ENCODE results near the gene STRIT1. TPM values are rescaled to one million over a fixed set of nuclear protein-coding genes. Genes with fewer than 3 reads are reported as not detected.

STRIT1 gene
- total RNA-seq, 4 donors from 2014 or later: not detected

- TF ChIP-seq, protein P1, sequence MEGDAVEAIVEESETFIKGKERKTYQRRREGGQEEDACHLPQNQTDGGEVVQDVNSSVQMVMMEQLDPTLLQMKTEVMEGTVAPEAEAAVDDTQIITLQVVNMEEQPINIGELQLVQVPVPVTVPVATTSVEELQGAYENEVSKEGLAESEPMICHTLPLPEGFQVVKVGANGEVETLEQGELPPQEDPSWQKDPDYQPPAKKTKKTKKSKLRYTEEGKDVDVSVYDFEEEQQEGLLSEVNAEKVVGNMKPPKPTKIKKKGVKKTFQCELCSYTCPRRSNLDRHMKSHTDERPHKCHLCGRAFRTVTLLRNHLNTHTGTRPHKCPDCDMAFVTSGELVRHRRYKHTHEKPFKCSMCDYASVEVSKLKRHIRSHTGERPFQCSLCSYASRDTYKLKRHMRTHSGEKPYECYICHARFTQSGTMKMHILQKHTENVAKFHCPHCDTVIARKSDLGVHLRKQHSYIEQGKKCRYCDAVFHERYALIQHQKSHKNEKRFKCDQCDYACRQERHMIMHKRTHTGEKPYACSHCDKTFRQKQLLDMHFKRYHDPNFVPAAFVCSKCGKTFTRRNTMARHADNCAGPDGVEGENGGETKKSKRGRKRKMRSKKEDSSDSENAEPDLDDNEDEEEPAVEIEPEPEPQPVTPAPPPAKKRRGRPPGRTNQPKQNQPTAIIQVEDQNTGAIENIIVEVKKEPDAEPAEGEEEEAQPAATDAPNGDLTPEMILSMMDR (IDR thresholded peaks at IDR 0.05; ENCODE audit: low read depth): no peak
These were observed 20.4 kb upstream of the STRIT1 start for GRCh38 chr3:155313916-155314315.

- TF ChIP-seq, protein P1 (IDR thresholded peaks at IDR 0.05; ENCODE audit: low read depth): no peak
These were observed 19.8 kb upstream of the STRIT1 start for GRCh38 chr3:155313300-155313699.

DNA sequence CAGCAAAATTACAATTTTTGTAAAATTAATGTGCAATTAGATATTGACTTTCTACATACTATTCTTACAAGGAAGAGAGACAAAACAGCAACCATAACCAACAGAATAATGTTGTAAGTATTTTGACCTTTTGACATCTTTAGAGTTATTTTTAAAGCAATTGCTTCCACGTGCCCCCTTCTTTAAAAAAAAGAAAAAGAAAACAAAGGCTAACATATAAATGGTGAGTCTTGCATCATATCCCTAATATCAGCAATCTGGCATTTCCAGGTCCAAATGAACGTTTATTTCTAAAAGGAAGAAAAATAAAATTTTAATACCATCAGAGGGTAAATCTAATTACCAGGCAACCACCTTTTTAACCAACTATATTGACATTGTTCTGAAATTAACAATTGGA lies 19.3 kb upstream of the STRIT1 start:
- TF ChIP-seq, protein P1 (IDR thresholded peaks at IDR 0.05; ENCODE audit: low read depth): no peak

DNA sequence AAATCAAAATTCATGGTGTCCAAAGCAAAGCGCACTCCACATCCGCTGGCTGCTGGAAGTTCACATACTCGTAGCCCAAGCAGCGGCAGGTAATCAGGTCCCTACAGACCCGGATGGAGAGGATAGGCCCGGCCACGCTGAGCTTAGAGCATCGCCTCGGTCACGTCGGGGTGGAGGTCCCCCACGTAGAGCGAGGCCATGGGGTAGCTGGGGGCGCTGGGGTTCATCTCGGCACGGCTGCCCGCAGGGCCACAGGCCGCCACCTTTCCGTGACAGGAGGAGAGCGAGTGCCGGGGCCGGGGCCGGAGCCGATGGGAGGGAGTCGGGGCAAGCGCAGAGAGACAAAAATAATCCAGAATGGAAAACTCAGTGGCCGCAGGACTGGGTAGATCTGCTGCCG lies 16.1 kb upstream of the STRIT1 start:
- TF ChIP-seq, protein P1 (IDR thresholded peaks at IDR 0.05; ENCODE audit: low read depth): no peak

DNA sequence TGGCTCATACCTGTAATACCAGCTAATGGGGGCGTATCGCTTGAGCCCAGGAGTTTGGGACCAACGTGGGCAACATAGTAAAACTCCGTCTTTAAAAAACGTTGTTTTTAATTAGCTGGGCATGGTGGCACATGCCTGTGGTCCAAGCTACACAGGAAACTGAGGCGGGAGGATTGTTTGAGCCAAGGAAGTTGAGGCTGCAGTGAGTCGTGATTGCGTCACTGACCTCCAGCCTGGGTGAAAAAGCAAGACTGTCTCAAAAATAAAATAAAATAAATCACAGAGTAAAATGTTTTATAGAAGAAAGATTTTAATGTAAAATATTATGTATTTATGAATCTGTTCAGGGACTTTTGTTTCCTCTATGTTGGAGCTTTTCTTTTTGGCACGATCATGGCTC lies 15.3 kb upstream of the STRIT1 start:
- TF ChIP-seq, protein P1 (IDR thresholded peaks at IDR 0.05; ENCODE audit: low read depth): no peak

DNA sequence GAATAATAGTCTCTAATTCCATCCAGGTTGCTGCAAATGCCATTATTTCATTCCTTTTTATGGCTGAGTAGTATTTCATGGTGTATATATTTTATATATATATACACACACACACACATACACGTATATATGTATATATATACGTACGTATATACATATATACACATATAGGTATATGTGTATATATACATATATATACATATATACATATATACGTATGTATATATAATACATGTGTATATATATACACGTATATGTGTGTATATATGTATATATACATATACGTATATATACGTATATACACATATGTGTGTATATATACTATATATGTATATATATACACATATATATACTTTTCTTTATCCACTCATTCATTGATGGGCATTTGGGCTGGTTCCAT lies 13.7 kb upstream of the STRIT1 start:
- TF ChIP-seq, protein P1 (IDR thresholded peaks at IDR 0.05; ENCODE audit: low read depth): no peak

GRCh38 chr3:155304394-155304793 lies 10.9 kb upstream of the STRIT1 start:
- TF ChIP-seq, protein P1 (IDR thresholded peaks at IDR 0.05; ENCODE audit: low read depth): no peak
